Forelimb muscle (tissue), 1 donor: ENCODE results near the gene ATP2B1. TPM values are rescaled to one million over a fixed set of nuclear protein-coding genes. Genes with fewer than 3 reads are reported as not detected.
A peak's percentile ranks its signal among the peaks of the same experiment; 100 is the strongest.
"Not testable (repeated sequence)": the region's sequence is repeated elsewhere in the genome, so short reads cannot be mapped to it uniquely, and the experiment has no call there.

Experiments used
- DNase-seq: peaks from one replicate; pipeline ENCODE4 v3.0.0-alpha.2; 2013; ENCODE audit warnings: low read depth
- polyA plus RNA-seq: library from polyadenylated mRNA; unstranded; fragments of 120-200 nt; gene quantifications from one replicate; pipeline ENCODE4 v1.2.1, GENCODE V29; 2013; ENCODE audit not compliant: insufficient read length

Gene ATP2B1
- 90.5 TPM for polyA plus RNA-seq

- peak; percentile 66 for DNase-seq
Measured at GRCh38 chr12:89708565-89709156, at the start of gene ATP2B1. Gene ATP2B1, minus strand, starts transcription at chr12:89708838. Its CDS starts 52,952 bp downstream, at chr12:89655886.

- DNase-seq = not testable (repeated sequence)
Measured at GRCh38 chr12:89757987-89758386, 49.3 kb upstream of the ATP2B1 start.

GRCh38 chr12:89756585-89757398 is 48.2 kb upstream of the ATP2B1 start:
- DNase-seq = peak; percentile 34

- no peak for DNase-seq
Measured at GRCh38 chr12:89756194-89756584, 47.6 kb upstream of the ATP2B1 start.

- no peak for DNase-seq
Measured at GRCh38 chr12:89753997-89754396, 45.4 kb upstream of the ATP2B1 start.

GRCh38 chr12:89752341-89752740 is 43.7 kb upstream of the ATP2B1 start:
- no peak for DNase-seq

- DNase-seq = no peak
Measured at GRCh38 chr12:89750389-89751351, 42.0 kb upstream of the ATP2B1 start.

GRCh38 chr12:89748791-89749190 is 40.2 kb upstream of the ATP2B1 start:
- DNase-seq = no peak

GRCh38 chr12:89745286-89745685 is 36.6 kb upstream of the ATP2B1 start:
- no peak for DNase-seq

GRCh38 chr12:89742337-89743022 is 33.8 kb upstream of the ATP2B1 start:
- DNase-seq = no peak

- DNase-seq = no peak
Measured at GRCh38 chr12:89740943-89741342, 32.3 kb upstream of the ATP2B1 start.

- DNase-seq = no peak
Measured at GRCh38 chr12:89736995-89737394, 28.4 kb upstream of the ATP2B1 start.

- no peak for DNase-seq
Measured at GRCh38 chr12:89733579-89734201, 25.1 kb upstream of the ATP2B1 start.

GRCh38 chr12:89732522-89732921 is 23.9 kb upstream of the ATP2B1 start:
- no peak for DNase-seq

GRCh38 chr12:89731614-89732013 is 23.0 kb upstream of the ATP2B1 start:
- DNase-seq = no peak

GRCh38 chr12:89731089-89731488 is 22.5 kb upstream of the ATP2B1 start:
- no peak for DNase-seq

- DNase-seq = no peak
Measured at GRCh38 chr12:89729946-89730459, 21.4 kb upstream of the ATP2B1 start.

- no peak for DNase-seq
Measured at GRCh38 chr12:89723276-89723675, 14.6 kb upstream of the ATP2B1 start.

- DNase-seq = no peak
Measured at GRCh38 chr12:89721291-89721987, 12.8 kb upstream of the ATP2B1 start.
